ENCODE measurements around the gene ATXN1. TPM values are rescaled to one million over a fixed set of nuclear protein-coding genes. Genes with fewer than 3 reads are reported as not detected.

The ATXN1 gene
- total and polyA plus RNA-seq, 2 donors from 2014 or later = 4.2 to 58.2 TPM

DNA sequence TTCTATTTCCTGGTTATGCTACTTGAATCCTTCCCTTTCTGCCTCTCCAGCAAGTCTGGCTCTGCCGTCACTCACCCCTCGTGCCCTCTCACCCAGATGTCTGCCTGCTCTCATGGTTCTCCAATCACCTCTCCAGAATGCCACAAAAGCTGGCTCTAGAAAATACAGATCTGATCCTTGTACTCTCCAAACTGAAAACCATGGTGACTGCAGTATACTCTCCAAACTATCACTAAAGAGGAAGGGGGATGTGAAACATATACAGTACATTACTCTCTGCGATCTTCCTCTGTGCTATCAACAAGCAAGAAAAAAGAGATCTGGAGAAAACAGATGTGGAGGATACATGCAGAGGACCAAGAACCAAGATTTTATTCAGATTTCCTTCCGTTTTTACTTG, 91.1 kb downstream of the ATXN1 start:
- no peak for FAIRE-seq
- intact Hi-C loops (cut with DNase I) = no loop called here
- peak in 1 of 5 donors; percentile 12 for DNase-seq
- TF ChIP-seq, protein P1, sequence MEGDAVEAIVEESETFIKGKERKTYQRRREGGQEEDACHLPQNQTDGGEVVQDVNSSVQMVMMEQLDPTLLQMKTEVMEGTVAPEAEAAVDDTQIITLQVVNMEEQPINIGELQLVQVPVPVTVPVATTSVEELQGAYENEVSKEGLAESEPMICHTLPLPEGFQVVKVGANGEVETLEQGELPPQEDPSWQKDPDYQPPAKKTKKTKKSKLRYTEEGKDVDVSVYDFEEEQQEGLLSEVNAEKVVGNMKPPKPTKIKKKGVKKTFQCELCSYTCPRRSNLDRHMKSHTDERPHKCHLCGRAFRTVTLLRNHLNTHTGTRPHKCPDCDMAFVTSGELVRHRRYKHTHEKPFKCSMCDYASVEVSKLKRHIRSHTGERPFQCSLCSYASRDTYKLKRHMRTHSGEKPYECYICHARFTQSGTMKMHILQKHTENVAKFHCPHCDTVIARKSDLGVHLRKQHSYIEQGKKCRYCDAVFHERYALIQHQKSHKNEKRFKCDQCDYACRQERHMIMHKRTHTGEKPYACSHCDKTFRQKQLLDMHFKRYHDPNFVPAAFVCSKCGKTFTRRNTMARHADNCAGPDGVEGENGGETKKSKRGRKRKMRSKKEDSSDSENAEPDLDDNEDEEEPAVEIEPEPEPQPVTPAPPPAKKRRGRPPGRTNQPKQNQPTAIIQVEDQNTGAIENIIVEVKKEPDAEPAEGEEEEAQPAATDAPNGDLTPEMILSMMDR (IDR thresholded peaks at IDR 0.05; ENCODE audit: borderline replicate concordance, extremely low read depth, insufficient read depth) = no peak
- Histone ChIP-seq H3K4me3 (ENCODE audit: low read length in 3 of 3) (no peak overlapping the region), H3K9ac (ENCODE audit: low read length in 3 of 3) (no peak overlapping the region), H3K36me3 (ENCODE audit: control insufficient read depth in 2 of 3, insufficient read depth in 3 of 3, low read length in 3 of 3) (no peaks in the 10 kb centered on the region), H3K4me1 (ENCODE audit: control insufficient read depth in 2 of 3, insufficient read depth in 2 of 3, low read depth in 1 of 3, low read length in 3 of 3) (peaks cover 0 to 18% (median 8%) of the 10 kb centered on the region in 3 donors), H3K27me3 (ENCODE audit: control insufficient read depth, insufficient read depth, low read length) (no peaks in the 10 kb centered on the region), H3K9me3 (ENCODE audit: control insufficient read depth in 2 of 3, insufficient read depth in 1 of 3, low read length in 3 of 3) (no peaks in the 10 kb centered on the region), H3K27ac (ENCODE audit: low read depth in 2 of 2, low read length in 2 of 2) (no peak overlapping the region)

DNA sequence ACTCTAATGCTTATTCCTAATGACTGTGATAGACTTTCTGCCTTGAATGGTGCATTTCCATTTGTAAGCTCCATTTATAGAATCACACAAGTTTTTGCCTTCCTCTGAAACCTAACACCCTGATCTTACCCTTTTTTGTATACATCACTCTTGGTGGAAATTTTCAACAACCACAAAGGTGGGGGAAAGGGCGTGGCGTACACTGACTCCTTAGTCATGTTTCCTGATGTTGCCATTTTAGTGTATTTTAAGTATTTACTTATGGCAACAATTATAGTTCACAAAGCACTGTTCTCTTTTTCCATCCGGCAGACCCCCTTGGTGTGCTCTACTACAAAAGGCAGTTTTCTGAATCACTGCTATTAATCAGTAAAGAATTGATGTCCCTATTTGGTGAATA, 92.0 kb downstream of the ATXN1 start:
- intact Hi-C loops (cut with DNase I) = no loop called here
- TF ChIP-seq, protein P1 (IDR thresholded peaks at IDR 0.05; ENCODE audit: borderline replicate concordance, extremely low read depth, insufficient read depth) = no peak
- H3K9ac ChIP-seq (ENCODE audit: low read length in 3 of 3) = no peak overlapping the region
- no peaks in the 10 kb centered on the region for H3K36me3 ChIP-seq (ENCODE audit: control insufficient read depth in 2 of 3, insufficient read depth in 3 of 3, low read length in 3 of 3)
- H3K4me3 ChIP-seq (ENCODE audit: low read length in 3 of 3) = no peak overlapping the region
- no peaks in the 10 kb centered on the region for H3K27me3 ChIP-seq (ENCODE audit: control insufficient read depth, insufficient read depth, low read length)
- H3K27ac ChIP-seq (ENCODE audit: low read depth in 2 of 2, low read length in 2 of 2) = no peak overlapping the region
- DNase-seq = no peak
- FAIRE-seq = no peak
- peaks cover 0 to 18% (median 8%) of the 10 kb centered on the region in 3 donors for H3K4me1 ChIP-seq (ENCODE audit: control insufficient read depth in 2 of 3, insufficient read depth in 2 of 3, low read depth in 1 of 3, low read length in 3 of 3)
- H3K9me3 ChIP-seq (ENCODE audit: control insufficient read depth in 2 of 3, insufficient read depth in 1 of 3, low read length in 3 of 3) = no peaks in the 10 kb centered on the region

DNA sequence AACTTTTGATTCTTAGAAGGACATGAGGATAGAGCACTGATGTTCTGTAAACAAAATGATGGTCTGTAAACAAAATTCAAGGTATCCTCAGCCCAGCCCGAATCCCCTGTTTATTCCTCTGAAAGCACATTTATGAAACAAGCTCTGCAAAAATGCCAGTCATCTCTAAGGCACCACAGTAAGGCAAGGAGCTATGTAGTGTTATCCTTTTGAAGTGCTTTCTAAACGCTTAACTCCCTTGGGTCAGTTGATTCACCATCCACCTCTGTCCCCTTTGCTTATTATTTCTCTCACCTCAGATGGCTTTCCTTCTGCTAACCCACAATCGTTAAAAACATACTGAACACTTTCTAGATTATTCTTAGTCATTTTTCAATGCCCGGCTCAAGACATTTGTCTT, 93.8 kb downstream of the ATXN1 start:
- peaks cover 0 to 18% (median 8%) of the 10 kb centered on the region in 3 donors for H3K4me1 ChIP-seq (ENCODE audit: control insufficient read depth in 2 of 3, insufficient read depth in 2 of 3, low read depth in 1 of 3, low read length in 3 of 3)
- intact Hi-C loops (cut with DNase I) = no loop called here
- TF ChIP-seq, protein P1 (IDR thresholded peaks at IDR 0.05; ENCODE audit: borderline replicate concordance, extremely low read depth, insufficient read depth) = no peak
- H3K9me3 ChIP-seq (ENCODE audit: control insufficient read depth in 2 of 3, insufficient read depth in 1 of 3, low read length in 3 of 3) = no peaks in the 10 kb centered on the region
- FAIRE-seq (no peak), DNase-seq (no peak)
- H3K36me3 ChIP-seq (ENCODE audit: control insufficient read depth in 2 of 3, insufficient read depth in 3 of 3, low read length in 3 of 3) = no peaks in the 10 kb centered on the region
- no peak overlapping the region for H3K27ac ChIP-seq (ENCODE audit: low read depth in 2 of 2, low read length in 2 of 2)
- H3K4me3 ChIP-seq (ENCODE audit: low read length in 3 of 3) = no peak overlapping the region
- no peaks in the 10 kb centered on the region for H3K27me3 ChIP-seq (ENCODE audit: control insufficient read depth, insufficient read depth, low read length)
- H3K9ac ChIP-seq (ENCODE audit: low read length in 3 of 3) = no peak overlapping the region

DNA sequence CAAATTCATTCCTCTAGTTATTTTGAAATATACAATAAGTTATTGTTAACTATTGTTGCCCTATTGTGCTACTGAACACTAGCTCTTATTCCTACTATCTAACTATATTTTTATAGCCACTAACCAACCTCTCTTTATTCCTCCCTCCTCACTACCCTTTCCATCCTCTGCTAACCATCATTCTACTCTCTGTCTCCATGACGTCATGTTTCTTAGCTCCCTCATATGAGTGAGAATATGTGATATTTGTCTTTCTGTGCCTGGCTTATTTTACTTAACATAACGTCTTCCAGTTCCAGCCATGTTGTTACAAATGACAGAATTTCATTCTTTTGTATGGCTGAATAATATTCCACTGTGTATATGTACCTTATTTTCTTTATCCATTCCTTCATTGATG, 95.3 kb downstream of the ATXN1 start:
- H3K4me1 ChIP-seq (ENCODE audit: control insufficient read depth in 2 of 3, insufficient read depth in 2 of 3, low read depth in 1 of 3, low read length in 3 of 3) = peaks cover 0 to 12% (median 8%) of the 10 kb centered on the region in 3 donors
- H3K36me3 ChIP-seq (ENCODE audit: control insufficient read depth in 2 of 3, insufficient read depth in 3 of 3, low read length in 3 of 3) = peaks cover 0 to 4% (median 0%) of the 10 kb centered on the region in 3 donors
- no peak overlapping the region for H3K9ac ChIP-seq (ENCODE audit: low read length in 3 of 3)
- FAIRE-seq (no peak), DNase-seq (no peak)
- peaks cover 0 to 6% (median 0%) of the 10 kb centered on the region in 3 donors for H3K9me3 ChIP-seq (ENCODE audit: control insufficient read depth in 2 of 3, insufficient read depth in 1 of 3, low read length in 3 of 3)
- H3K4me3 ChIP-seq (ENCODE audit: low read length in 3 of 3) = no peak overlapping the region
- no peaks in the 10 kb centered on the region for H3K27me3 ChIP-seq (ENCODE audit: control insufficient read depth, insufficient read depth, low read length)
- TF ChIP-seq, protein P1 (IDR thresholded peaks at IDR 0.05; ENCODE audit: borderline replicate concordance, extremely low read depth, insufficient read depth) = no peak
- intact Hi-C loops (cut with DNase I) = no loop called here
- no peak overlapping the region for H3K27ac ChIP-seq (ENCODE audit: low read depth in 2 of 2, low read length in 2 of 2)
